ENCODE data around the gene PPP2R2C.

PPP2R2C gene

GRCh38 chr4:6475492-6476020, 3.1 kb upstream of the PPP2R2C start:
- DNase-seq (ENCODE audit: extremely low read depth, low read depth) = no peak
- H3K4me3 ChIP-seq (replicated peaks; ENCODE audit: low read depth, low read length) = no peak overlapping the region
- no peak for TF ChIP-seq CTCF (IDR thresholded peaks at IDR 0.05; ENCODE audit: low read depth, low read length, missing control alignments)

GRCh38 chr4:6474705-6475457, 2.5 kb upstream of the PPP2R2C start:
- TF ChIP-seq CTCF (IDR thresholded peaks at IDR 0.05; ENCODE audit: low read depth, low read length, missing control alignments) = no peak
- no peak for DNase-seq (ENCODE audit: extremely low read depth, low read depth)

GRCh38 chr4:6474053-6474568, 1.7 kb upstream of the PPP2R2C start:
- no peak overlapping the region for H3K4me3 ChIP-seq (replicated peaks; ENCODE audit: low read depth, low read length)
- no peak for DNase-seq (ENCODE audit: extremely low read depth, low read depth)
- peak; percentile 39 for TF ChIP-seq CTCF (IDR thresholded peaks at IDR 0.05; ENCODE audit: low read depth, low read length, missing control alignments)

More at GRCh38 chr4:6474705-6475457, 2.5 kb upstream of the PPP2R2C start:
- H3K4me3 ChIP-seq (replicated peaks; ENCODE audit: low read depth, low read length) = no peak overlapping the region

- no peak for TF ChIP-seq CTCF (IDR thresholded peaks at IDR 0.05; ENCODE audit: low read depth, low read length, missing control alignments)
- DNase-seq (ENCODE audit: extremely low read depth, low read depth) = no peak
These were observed 1.0 kb upstream of the PPP2R2C start for GRCh38 chr4:6473264-6474052.

GRCh38 chr4:6472008-6472386, 417 bp downstream of the PPP2R2C start:
- no peak for DNase-seq (ENCODE audit: extremely low read depth, low read depth)
- TF ChIP-seq CTCF (IDR thresholded peaks at IDR 0.05; ENCODE audit: low read depth, low read length, missing control alignments) = no peak
- H3K4me3 ChIP-seq (replicated peaks; ENCODE audit: low read depth, low read length) = no peak overlapping the region

More at GRCh38 chr4:6473264-6474052, 1.0 kb upstream of the PPP2R2C start:
- H3K4me3 ChIP-seq (replicated peaks; ENCODE audit: low read depth, low read length) = no peak overlapping the region

- H3K4me3 ChIP-seq (replicated peaks; ENCODE audit: low read depth, low read length) = no peak overlapping the region
- no peak for DNase-seq (ENCODE audit: extremely low read depth, low read depth)
- no peak for TF ChIP-seq CTCF (IDR thresholded peaks at IDR 0.05; ENCODE audit: low read depth, low read length, missing control alignments)
These were observed 957 bp downstream of the PPP2R2C start for GRCh38 chr4:6471307-6472007.
